ENCODE data around the gene RHOC.

DNA sequence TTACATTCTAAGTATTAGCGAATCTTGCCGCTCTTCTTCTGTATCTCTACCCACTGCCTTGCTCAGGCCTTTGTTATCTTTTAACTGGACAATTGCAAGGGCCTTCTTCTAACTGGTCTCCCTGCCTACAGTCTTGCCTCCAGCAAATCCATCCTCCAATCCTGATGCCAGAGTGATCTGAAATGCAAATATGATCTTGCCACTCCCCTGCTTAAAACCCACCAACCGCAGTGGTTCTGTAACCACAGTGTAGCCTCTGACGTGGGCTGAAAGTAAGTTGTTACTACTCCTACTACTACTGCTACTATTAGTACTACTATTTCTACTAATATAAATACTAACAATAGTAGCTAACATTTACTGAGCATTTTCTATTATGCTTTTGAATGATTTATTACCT is 20.1 kb downstream of the RHOC start:
- TF ChIP-seq POLR2AphosphoS5 (IDR thresholded peaks at IDR 0.05; ENCODE audit: low read depth, low read length) = no peak
- TF ChIP-seq, protein P1, sequence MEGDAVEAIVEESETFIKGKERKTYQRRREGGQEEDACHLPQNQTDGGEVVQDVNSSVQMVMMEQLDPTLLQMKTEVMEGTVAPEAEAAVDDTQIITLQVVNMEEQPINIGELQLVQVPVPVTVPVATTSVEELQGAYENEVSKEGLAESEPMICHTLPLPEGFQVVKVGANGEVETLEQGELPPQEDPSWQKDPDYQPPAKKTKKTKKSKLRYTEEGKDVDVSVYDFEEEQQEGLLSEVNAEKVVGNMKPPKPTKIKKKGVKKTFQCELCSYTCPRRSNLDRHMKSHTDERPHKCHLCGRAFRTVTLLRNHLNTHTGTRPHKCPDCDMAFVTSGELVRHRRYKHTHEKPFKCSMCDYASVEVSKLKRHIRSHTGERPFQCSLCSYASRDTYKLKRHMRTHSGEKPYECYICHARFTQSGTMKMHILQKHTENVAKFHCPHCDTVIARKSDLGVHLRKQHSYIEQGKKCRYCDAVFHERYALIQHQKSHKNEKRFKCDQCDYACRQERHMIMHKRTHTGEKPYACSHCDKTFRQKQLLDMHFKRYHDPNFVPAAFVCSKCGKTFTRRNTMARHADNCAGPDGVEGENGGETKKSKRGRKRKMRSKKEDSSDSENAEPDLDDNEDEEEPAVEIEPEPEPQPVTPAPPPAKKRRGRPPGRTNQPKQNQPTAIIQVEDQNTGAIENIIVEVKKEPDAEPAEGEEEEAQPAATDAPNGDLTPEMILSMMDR (IDR thresholded peaks at IDR 0.05) = no peak
- TF ChIP-seq, protein P2, sequence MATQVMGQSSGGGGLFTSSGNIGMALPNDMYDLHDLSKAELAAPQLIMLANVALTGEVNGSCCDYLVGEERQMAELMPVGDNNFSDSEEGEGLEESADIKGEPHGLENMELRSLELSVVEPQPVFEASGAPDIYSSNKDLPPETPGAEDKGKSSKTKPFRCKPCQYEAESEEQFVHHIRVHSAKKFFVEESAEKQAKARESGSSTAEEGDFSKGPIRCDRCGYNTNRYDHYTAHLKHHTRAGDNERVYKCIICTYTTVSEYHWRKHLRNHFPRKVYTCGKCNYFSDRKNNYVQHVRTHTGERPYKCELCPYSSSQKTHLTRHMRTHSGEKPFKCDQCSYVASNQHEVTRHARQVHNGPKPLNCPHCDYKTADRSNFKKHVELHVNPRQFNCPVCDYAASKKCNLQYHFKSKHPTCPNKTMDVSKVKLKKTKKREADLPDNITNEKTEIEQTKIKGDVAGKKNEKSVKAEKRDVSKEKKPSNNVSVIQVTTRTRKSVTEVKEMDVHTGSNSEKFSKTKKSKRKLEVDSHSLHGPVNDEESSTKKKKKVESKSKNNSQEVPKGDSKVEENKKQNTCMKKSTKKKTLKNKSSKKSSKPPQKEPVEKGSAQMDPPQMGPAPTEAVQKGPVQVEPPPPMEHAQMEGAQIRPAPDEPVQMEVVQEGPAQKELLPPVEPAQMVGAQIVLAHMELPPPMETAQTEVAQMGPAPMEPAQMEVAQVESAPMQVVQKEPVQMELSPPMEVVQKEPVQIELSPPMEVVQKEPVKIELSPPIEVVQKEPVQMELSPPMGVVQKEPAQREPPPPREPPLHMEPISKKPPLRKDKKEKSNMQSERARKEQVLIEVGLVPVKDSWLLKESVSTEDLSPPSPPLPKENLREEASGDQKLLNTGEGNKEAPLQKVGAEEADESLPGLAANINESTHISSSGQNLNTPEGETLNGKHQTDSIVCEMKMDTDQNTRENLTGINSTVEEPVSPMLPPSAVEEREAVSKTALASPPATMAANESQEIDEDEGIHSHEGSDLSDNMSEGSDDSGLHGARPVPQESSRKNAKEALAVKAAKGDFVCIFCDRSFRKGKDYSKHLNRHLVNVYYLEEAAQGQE (IDR thresholded peaks at IDR 0.05; ENCODE audit: insufficient read depth in 1 of 2, low read depth in 2 of 2, low read length in 1 of 2) = no peak
- TF ChIP-seq SIN3A (IDR thresholded peaks at IDR 0.05; ENCODE audit: borderline replicate concordance, insufficient read depth, low read depth, low read length) = no peak

Measured in Panc1 (cell line).